ENCODE results near the gene FBXO15.

FBXO15 gene

GRCh38 chr18:74186661-74187060, 39.0 kb upstream of the FBXO15 start:
- no peak for DNase-seq
- Histone ChIP-seq H3K79me1 (ENCODE audit: low read length) (no peaks in the 10 kb centered on the region), H2BK15ac (replicated peaks; ENCODE audit: low read depth) (no peak overlapping the region), H3K79me2 (ENCODE audit: control insufficient read depth, insufficient read depth, low read length) (no peaks in the 10 kb centered on the region), H3K4me2 (ENCODE audit: low read length) (no peak overlapping the region), H4K8ac (ENCODE audit: low read depth, low read length) (no peak overlapping the region), H3K56ac (ENCODE audit: low read length) (no peak overlapping the region), H3K27ac (ENCODE audit: low read depth, low read length) (no peak overlapping the region), H3K18ac (ENCODE audit: low read length) (no peak overlapping the region), H3K4me3 (ENCODE audit: low read length) (no peak overlapping the region), H3K4ac (ENCODE audit: low read depth, low read length) (no peak overlapping the region), H2BK120ac (ENCODE audit: low read depth, low read length) (no peak overlapping the region), H3K9ac (ENCODE audit: low read length) (no peak overlapping the region), H3K4me1 (ENCODE audit: control insufficient read depth, low read depth, low read length) (no peaks in the 10 kb centered on the region), H3K27me3 (ENCODE audit: insufficient read depth, low read length, poor library complexity) (no peaks in the 10 kb centered on the region), H2BK5ac (ENCODE audit: low read length) (no peak overlapping the region), H3K36me3 (ENCODE audit: control insufficient read depth, insufficient read depth, low read length) (no peaks in the 10 kb centered on the region), H4K5ac (ENCODE audit: low read length) (no peak overlapping the region), H2AK5ac (ENCODE audit: low read length) (no peak overlapping the region), H3K23ac (ENCODE audit: low read length) (peak overlapping the region; percentile 45)
- WGBS (ENCODE audit: extremely low coverage, insufficient coverage, low lambda C conversion rate): no CpG with 5 or more reads among the region's 3 CpGs

GRCh38 chr18:74185860-74186259, 38.2 kb upstream of the FBXO15 start:
- H3K4ac ChIP-seq (ENCODE audit: low read depth, low read length): no peak overlapping the region
- no peak for DNase-seq
- no peak overlapping the region for H4K8ac ChIP-seq (ENCODE audit: low read depth, low read length)
- no peak overlapping the region for H2BK5ac ChIP-seq (ENCODE audit: low read length)
- no peak overlapping the region for H2AK5ac ChIP-seq (ENCODE audit: low read length)
- H3K56ac ChIP-seq (ENCODE audit: low read length): no peak overlapping the region
- no peaks in the 10 kb centered on the region for H3K79me1 ChIP-seq (ENCODE audit: low read length)
- no peaks in the 10 kb centered on the region for H3K36me3 ChIP-seq (ENCODE audit: control insufficient read depth, insufficient read depth, low read length)
- H3K27ac ChIP-seq (ENCODE audit: low read depth, low read length): no peak overlapping the region
- H3K23ac ChIP-seq (ENCODE audit: low read length): no peak overlapping the region
- no peak overlapping the region for H4K5ac ChIP-seq (ENCODE audit: low read length)
- H3K79me2 ChIP-seq (ENCODE audit: control insufficient read depth, insufficient read depth, low read length): no peaks in the 10 kb centered on the region
- H3K4me3 ChIP-seq (ENCODE audit: low read length): no peak overlapping the region
- H3K4me1 ChIP-seq (ENCODE audit: control insufficient read depth, low read depth, low read length): no peaks in the 10 kb centered on the region
- H2BK120ac ChIP-seq (ENCODE audit: low read depth, low read length): no peak overlapping the region
- H3K4me2 ChIP-seq (ENCODE audit: low read length): no peak overlapping the region
- no CpG with 5 or more reads among the region's 2 CpGs for WGBS (ENCODE audit: extremely low coverage, insufficient coverage, low lambda C conversion rate)
- H3K27me3 ChIP-seq (ENCODE audit: insufficient read depth, low read length, poor library complexity): no peaks in the 10 kb centered on the region
- no peak overlapping the region for H2BK15ac ChIP-seq (replicated peaks; ENCODE audit: low read depth)
- H3K18ac ChIP-seq (ENCODE audit: low read length): no peak overlapping the region
- no peak overlapping the region for H3K9ac ChIP-seq (ENCODE audit: low read length)

GRCh38 chr18:74184875-74185274, 37.2 kb upstream of the FBXO15 start:
- Histone ChIP-seq H4K5ac (ENCODE audit: low read length) (no peak overlapping the region), H3K56ac (ENCODE audit: low read length) (no peak overlapping the region), H3K4me3 (ENCODE audit: low read length) (no peak overlapping the region), H2BK15ac (replicated peaks; ENCODE audit: low read depth) (no peak overlapping the region), H3K4me1 (ENCODE audit: control insufficient read depth, low read depth, low read length) (no peaks in the 10 kb centered on the region), H3K9ac (ENCODE audit: low read length) (no peak overlapping the region), H2BK120ac (ENCODE audit: low read depth, low read length) (no peak overlapping the region), H3K18ac (ENCODE audit: low read length) (no peak overlapping the region), H2AK5ac (ENCODE audit: low read length) (no peak overlapping the region), H3K27me3 (ENCODE audit: insufficient read depth, low read length, poor library complexity) (no peaks in the 10 kb centered on the region), H3K4ac (ENCODE audit: low read depth, low read length) (no peak overlapping the region), H2BK5ac (ENCODE audit: low read length) (no peak overlapping the region), H3K79me1 (ENCODE audit: low read length) (no peaks in the 10 kb centered on the region), H3K23ac (ENCODE audit: low read length) (no peak overlapping the region), H3K4me2 (ENCODE audit: low read length) (no peak overlapping the region), H3K79me2 (ENCODE audit: control insufficient read depth, insufficient read depth, low read length) (no peaks in the 10 kb centered on the region), H3K27ac (ENCODE audit: low read depth, low read length) (no peak overlapping the region), H3K36me3 (ENCODE audit: control insufficient read depth, insufficient read depth, low read length) (no peaks in the 10 kb centered on the region), H4K8ac (ENCODE audit: low read depth, low read length) (no peak overlapping the region)
- WGBS (ENCODE audit: extremely low coverage, insufficient coverage, low lambda C conversion rate): no CpG with 5 or more reads among the region's 3 CpGs
- peak; percentile 82 for DNase-seq

GRCh38 chr18:74183130-74183529, 35.5 kb upstream of the FBXO15 start:
- Histone ChIP-seq H3K9ac (ENCODE audit: low read length) (no peak overlapping the region), H2BK120ac (ENCODE audit: low read depth, low read length) (no peak overlapping the region), H3K27ac (ENCODE audit: low read depth, low read length) (no peak overlapping the region), H3K79me1 (ENCODE audit: low read length) (no peaks in the 10 kb centered on the region), H2BK5ac (ENCODE audit: low read length) (no peak overlapping the region), H4K8ac (ENCODE audit: low read depth, low read length) (no peak overlapping the region), H3K18ac (ENCODE audit: low read length) (no peak overlapping the region), H3K27me3 (ENCODE audit: insufficient read depth, low read length, poor library complexity) (no peaks in the 10 kb centered on the region), H3K4me1 (ENCODE audit: control insufficient read depth, low read depth, low read length) (no peaks in the 10 kb centered on the region), H4K5ac (ENCODE audit: low read length) (no peak overlapping the region), H3K4me2 (ENCODE audit: low read length) (no peak overlapping the region), H3K4ac (ENCODE audit: low read depth, low read length) (no peak overlapping the region), H3K79me2 (ENCODE audit: control insufficient read depth, insufficient read depth, low read length) (no peaks in the 10 kb centered on the region), H3K56ac (ENCODE audit: low read length) (no peak overlapping the region), H3K4me3 (ENCODE audit: low read length) (no peak overlapping the region), H2BK15ac (replicated peaks; ENCODE audit: low read depth) (no peak overlapping the region), H3K23ac (ENCODE audit: low read length) (no peak overlapping the region), H3K36me3 (ENCODE audit: control insufficient read depth, insufficient read depth, low read length) (no peaks in the 10 kb centered on the region), H2AK5ac (ENCODE audit: low read length) (no peak overlapping the region)
- no CpG with 5 or more reads among the region's 3 CpGs for WGBS (ENCODE audit: extremely low coverage, insufficient coverage, low lambda C conversion rate)
- no peak for DNase-seq

GRCh38 chr18:74182335-74182734, 34.7 kb upstream of the FBXO15 start:
- Histone ChIP-seq H2BK15ac (replicated peaks; ENCODE audit: low read depth) (no peak overlapping the region), H3K56ac (ENCODE audit: low read length) (no peak overlapping the region), H3K4me3 (ENCODE audit: low read length) (no peak overlapping the region), H3K23ac (ENCODE audit: low read length) (no peak overlapping the region), H3K4ac (ENCODE audit: low read depth, low read length) (no peak overlapping the region), H3K27ac (ENCODE audit: low read depth, low read length) (no peak overlapping the region), H3K4me2 (ENCODE audit: low read length) (no peak overlapping the region), H2BK120ac (ENCODE audit: low read depth, low read length) (no peak overlapping the region), H4K5ac (ENCODE audit: low read length) (no peak overlapping the region), H3K79me2 (ENCODE audit: control insufficient read depth, insufficient read depth, low read length) (no peaks in the 10 kb centered on the region), H4K8ac (ENCODE audit: low read depth, low read length) (no peak overlapping the region), H2BK5ac (ENCODE audit: low read length) (no peak overlapping the region), H3K18ac (ENCODE audit: low read length) (no peak overlapping the region), H3K79me1 (ENCODE audit: low read length) (no peaks in the 10 kb centered on the region), H3K4me1 (ENCODE audit: control insufficient read depth, low read depth, low read length) (no peaks in the 10 kb centered on the region), H2AK5ac (ENCODE audit: low read length) (no peak overlapping the region), H3K9ac (ENCODE audit: low read length) (no peak overlapping the region), H3K27me3 (ENCODE audit: insufficient read depth, low read length, poor library complexity) (no peaks in the 10 kb centered on the region), H3K36me3 (ENCODE audit: control insufficient read depth, insufficient read depth, low read length) (no peaks in the 10 kb centered on the region)
- no CpG with 5 or more reads among the region's 19 CpGs for WGBS (ENCODE audit: extremely low coverage, insufficient coverage, low lambda C conversion rate)
- no peak for DNase-seq

- H3K4ac ChIP-seq (ENCODE audit: low read depth, low read length): no peak overlapping the region
- no peak overlapping the region for H3K4me3 ChIP-seq (ENCODE audit: low read length)
- H4K5ac ChIP-seq (ENCODE audit: low read length): no peak overlapping the region
- H3K4me2 ChIP-seq (ENCODE audit: low read length): no peak overlapping the region
- H3K23ac ChIP-seq (ENCODE audit: low read length): no peak overlapping the region
- H3K4me1 ChIP-seq (ENCODE audit: control insufficient read depth, low read depth, low read length): no peaks in the 10 kb centered on the region
- H3K79me1 ChIP-seq (ENCODE audit: low read length): no peaks in the 10 kb centered on the region
- no peak overlapping the region for H2BK5ac ChIP-seq (ENCODE audit: low read length)
- no peak for DNase-seq
- no peaks in the 10 kb centered on the region for H3K27me3 ChIP-seq (ENCODE audit: insufficient read depth, low read length, poor library complexity)
- H3K27ac ChIP-seq (ENCODE audit: low read depth, low read length): no peak overlapping the region
- no peak overlapping the region for H3K56ac ChIP-seq (ENCODE audit: low read length)
- WGBS (ENCODE audit: extremely low coverage, insufficient coverage, low lambda C conversion rate): no CpG with 5 or more reads among the region's 10 CpGs
- H3K18ac ChIP-seq (ENCODE audit: low read length): no peak overlapping the region
- H3K36me3 ChIP-seq (ENCODE audit: control insufficient read depth, insufficient read depth, low read length): no peaks in the 10 kb centered on the region
- H3K9ac ChIP-seq (ENCODE audit: low read length): no peak overlapping the region
- H2BK15ac ChIP-seq (replicated peaks; ENCODE audit: low read depth): no peak overlapping the region
- H3K79me2 ChIP-seq (ENCODE audit: control insufficient read depth, insufficient read depth, low read length): no peaks in the 10 kb centered on the region
- no peak overlapping the region for H2BK120ac ChIP-seq (ENCODE audit: low read depth, low read length)
- no peak overlapping the region for H2AK5ac ChIP-seq (ENCODE audit: low read length)
- H4K8ac ChIP-seq (ENCODE audit: low read depth, low read length): no peak overlapping the region
Measured at GRCh38 chr18:74179623-74180199, 32.1 kb upstream of the FBXO15 start.
